ENCODE measurements around the gene NEXN.

GRCh38 chr1:77990629-77991204 is 102.3 kb downstream of the NEXN start:
- TF ChIP-seq, protein P1, sequence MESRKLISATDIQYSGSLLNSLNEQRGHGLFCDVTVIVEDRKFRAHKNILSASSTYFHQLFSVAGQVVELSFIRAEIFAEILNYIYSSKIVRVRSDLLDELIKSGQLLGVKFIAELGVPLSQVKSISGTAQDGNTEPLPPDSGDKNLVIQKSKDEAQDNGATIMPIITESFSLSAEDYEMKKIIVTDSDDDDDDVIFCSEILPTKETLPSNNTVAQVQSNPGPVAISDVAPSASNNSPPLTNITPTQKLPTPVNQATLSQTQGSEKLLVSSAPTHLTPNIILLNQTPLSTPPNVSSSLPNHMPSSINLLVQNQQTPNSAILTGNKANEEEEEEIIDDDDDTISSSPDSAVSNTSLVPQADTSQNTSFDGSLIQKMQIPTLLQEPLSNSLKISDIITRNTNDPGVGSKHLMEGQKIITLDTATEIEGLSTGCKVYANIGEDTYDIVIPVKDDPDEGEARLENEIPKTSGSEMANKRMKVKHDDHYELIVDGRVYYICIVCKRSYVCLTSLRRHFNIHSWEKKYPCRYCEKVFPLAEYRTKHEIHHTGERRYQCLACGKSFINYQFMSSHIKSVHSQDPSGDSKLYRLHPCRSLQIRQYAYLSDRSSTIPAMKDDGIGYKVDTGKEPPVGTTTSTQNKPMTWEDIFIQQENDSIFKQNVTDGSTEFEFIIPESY (IDR thresholded peaks at IDR 0.05) = no peak
- TF ChIP-seq SP1 (IDR thresholded peaks at IDR 0.05) (no peak), TAF1 (conservative IDR thresholded peaks at IDR 0.05) (no peak), YY1 (IDR thresholded peaks at IDR 0.05) (no peak), REST (IDR thresholded peaks at IDR 0.05) (no peak), JUND (IDR thresholded peaks at IDR 0.05) (no peak), RAD21 (IDR thresholded peaks at IDR 0.05) (no peak), GABPA (IDR thresholded peaks at IDR 0.05 in 1 of 2, conservative IDR thresholded peaks at IDR 0.05 in 1 of 2) (no peak)
- TF ChIP-seq, protein P2, sequence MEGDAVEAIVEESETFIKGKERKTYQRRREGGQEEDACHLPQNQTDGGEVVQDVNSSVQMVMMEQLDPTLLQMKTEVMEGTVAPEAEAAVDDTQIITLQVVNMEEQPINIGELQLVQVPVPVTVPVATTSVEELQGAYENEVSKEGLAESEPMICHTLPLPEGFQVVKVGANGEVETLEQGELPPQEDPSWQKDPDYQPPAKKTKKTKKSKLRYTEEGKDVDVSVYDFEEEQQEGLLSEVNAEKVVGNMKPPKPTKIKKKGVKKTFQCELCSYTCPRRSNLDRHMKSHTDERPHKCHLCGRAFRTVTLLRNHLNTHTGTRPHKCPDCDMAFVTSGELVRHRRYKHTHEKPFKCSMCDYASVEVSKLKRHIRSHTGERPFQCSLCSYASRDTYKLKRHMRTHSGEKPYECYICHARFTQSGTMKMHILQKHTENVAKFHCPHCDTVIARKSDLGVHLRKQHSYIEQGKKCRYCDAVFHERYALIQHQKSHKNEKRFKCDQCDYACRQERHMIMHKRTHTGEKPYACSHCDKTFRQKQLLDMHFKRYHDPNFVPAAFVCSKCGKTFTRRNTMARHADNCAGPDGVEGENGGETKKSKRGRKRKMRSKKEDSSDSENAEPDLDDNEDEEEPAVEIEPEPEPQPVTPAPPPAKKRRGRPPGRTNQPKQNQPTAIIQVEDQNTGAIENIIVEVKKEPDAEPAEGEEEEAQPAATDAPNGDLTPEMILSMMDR (IDR thresholded peaks at IDR 0.05; ENCODE audit: low read depth, low read length, missing input control) = no peak
- TF ChIP-seq, protein P3, sequence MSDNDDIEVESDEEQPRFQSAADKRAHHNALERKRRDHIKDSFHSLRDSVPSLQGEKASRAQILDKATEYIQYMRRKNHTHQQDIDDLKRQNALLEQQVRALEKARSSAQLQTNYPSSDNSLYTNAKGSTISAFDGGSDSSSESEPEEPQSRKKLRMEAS (IDR thresholded peaks at IDR 0.05) = no peak

Data from liver (tissue), 3 donors.